Superior temporal gyrus (tissue), 1 donor: Measurements from ENCODE around the gene HHATL.

Source experiments
- DNase-seq: peaks from one replicate; pipeline ENCODE4 v3.0.0-alpha.2; 2016; ENCODE audit errors: extremely low spot score

HHATL gene

GRCh38 chr3:42652611-42653302 lies 49.8 kb downstream of the HHATL start:
- no peak for DNase-seq

- no peak for DNase-seq
These were observed 50.4 kb downstream of the HHATL start for GRCh38 chr3:42652251-42652610.

GRCh38 chr3:42651248-42652091 lies 51.1 kb downstream of the HHATL start:
- no peak for DNase-seq

- DNase-seq: no peak
These were observed 52.8 kb downstream of the HHATL start for GRCh38 chr3:42649783-42650182.

GRCh38 chr3:42649006-42649405 lies 53.6 kb downstream of the HHATL start:
- DNase-seq: no peak

GRCh38 chr3:42647821-42648459 lies 54.7 kb downstream of the HHATL start:
- no peak for DNase-seq
